GM23338 (cell line): ENCODE results near the gene ARSB.

Experiments used
- CREB1 ChIP-seq: fragments of 250-450 bp; sonication (Bioruptor Pico); IDR thresholded peaks from 2 replicates; pipeline ENCODE4 v1.5.0; 2020; ENCODE audit warnings: low read depth, mild to moderate bottlenecking, moderate library complexity
- CTCF ChIP-seq, 2 experiments: fragments of 200-600 bp in 1 of 2; sonication (generic) in 1 of 2; conservative IDR thresholded peaks; 2 replicates each; pipeline versions ENCODE4 v1.5.1 to v1.6.1; 2016 to 2017; ENCODE audit warnings: antibody characterized with exemption in 2 of 2, low read depth in 2 of 2, mild to moderate bottlenecking in 2 of 2, moderate library complexity in 1 of 2
- EZH2 ChIP-seq: fragments of 200-600 bp; sonication (generic); IDR thresholded peaks from one replicate; pipeline ENCODE4 v1.8.0; 2017; ENCODE audit warnings: antibody characterized with exemption, mild to moderate bottlenecking, low read depth; ENCODE audit not compliant: unreplicated experiment
- EZH2phosphoT487 ChIP-seq: fragments of 200-600 bp; sonication (generic); IDR thresholded peaks from one replicate; pipeline ENCODE4 v1.8.1; 2018; ENCODE audit warnings: antibody characterized with exemption; ENCODE audit not compliant: unreplicated experiment
- JUNB ChIP-seq: IDR thresholded peaks from one replicate; pipeline ENCODE4 v1.6.1; 2016; ENCODE audit warnings: antibody characterized with exemption; ENCODE audit not compliant: unreplicated experiment
- NANOG ChIP-seq: IDR thresholded peaks from 2 replicates; pipeline ENCODE4 v1.6.1; 2016; ENCODE audit warnings: antibody characterized with exemption, borderline replicate concordance
- POLR2AphosphoS5 ChIP-seq: IDR thresholded peaks from 2 replicates; pipeline ENCODE4 v1.6.1; 2016; ENCODE audit warnings: antibody characterized with exemption, low read depth
- REST ChIP-seq: IDR thresholded peaks from one replicate; pipeline ENCODE4 v1.6.1; 2018; ENCODE audit warnings: antibody characterized with exemption; ENCODE audit not compliant: unreplicated experiment
- STAT1 ChIP-seq: IDR thresholded peaks from one replicate; pipeline ENCODE4 v1.6.1; 2016; ENCODE audit warnings: antibody characterized with exemption; ENCODE audit not compliant: unreplicated experiment
- ZNF114 ChIP-seq: fragments of 250-450 bp; sonication (Bioruptor Pico); IDR thresholded peaks from 2 replicates; pipeline ENCODE4 v1.5.0; 2020; ENCODE audit warnings: mild to moderate bottlenecking, moderate library complexity
- ZNF331 ChIP-seq: fragments of 250-450 bp; sonication (Bioruptor Pico); IDR thresholded peaks from 2 replicates; pipeline ENCODE4 v1.5.0; 2020; ENCODE audit warnings: low read depth, mild to moderate bottlenecking, moderate library complexity
- TF ChIP-seq, protein P1 (sequence below): IDR thresholded peaks from 2 replicates; pipeline ENCODE4 v1.6.1; 2016; ENCODE audit warnings: antibody characterized with exemption

GRCh38 chr5:78983601-78984438 is 1.3 kb downstream of the ARSB start:
- TF ChIP-seq CTCF (conservative IDR thresholded peaks at IDR 0.05; ENCODE audit: low read depth in 2 of 2) (no peak), POLR2AphosphoS5 (no peak), EZH2 (no peak), REST (no peak), EZH2phosphoT487 (no peak), CREB1 (CRISPR knock-in tag) (no peak), NANOG (no peak), ZNF114 (CRISPR knock-in tag) (no peak), ZNF331 (CRISPR knock-in tag) (no peak), JUNB (no peak), STAT1 (no peak)
- TF ChIP-seq, protein P1, sequence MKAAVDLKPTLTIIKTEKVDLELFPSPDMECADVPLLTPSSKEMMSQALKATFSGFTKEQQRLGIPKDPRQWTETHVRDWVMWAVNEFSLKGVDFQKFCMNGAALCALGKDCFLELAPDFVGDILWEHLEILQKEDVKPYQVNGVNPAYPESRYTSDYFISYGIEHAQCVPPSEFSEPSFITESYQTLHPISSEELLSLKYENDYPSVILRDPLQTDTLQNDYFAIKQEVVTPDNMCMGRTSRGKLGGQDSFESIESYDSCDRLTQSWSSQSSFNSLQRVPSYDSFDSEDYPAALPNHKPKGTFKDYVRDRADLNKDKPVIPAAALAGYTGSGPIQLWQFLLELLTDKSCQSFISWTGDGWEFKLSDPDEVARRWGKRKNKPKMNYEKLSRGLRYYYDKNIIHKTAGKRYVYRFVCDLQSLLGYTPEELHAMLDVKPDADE: no peak
